ENCODE measurements around the gene RETN. TPM values are rescaled to one million over a fixed set of nuclear protein-coding genes. Genes with fewer than 3 reads are reported as not detected.
A peak's percentile ranks its signal among the peaks of the same experiment; 100 is the strongest.

Gene RETN
- total and polyA plus RNA-seq, 5 donors = 0.49 to 7.2 (median 1.2) TPM; not detected in 1

DNA sequence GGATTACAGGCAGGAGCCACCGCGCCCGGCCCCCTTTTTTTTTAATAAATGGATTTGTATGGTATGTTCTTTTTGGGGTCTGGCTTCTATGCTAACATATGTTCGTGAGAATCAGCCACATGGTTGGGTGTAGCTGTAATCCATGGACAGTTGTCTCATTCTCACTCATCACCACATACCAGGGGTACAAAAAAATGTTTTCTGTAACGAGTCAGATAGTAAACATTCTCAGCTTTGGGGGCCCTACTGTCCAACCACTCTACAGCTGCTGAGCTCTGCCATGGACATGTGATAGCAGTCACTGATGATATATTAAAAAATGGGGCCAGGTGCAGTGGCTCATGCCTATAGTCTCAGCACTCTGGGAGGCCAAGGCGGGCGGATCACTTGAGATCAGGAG lies 5.1 kb upstream of the RETN start:
- no peak for DNase-seq
- Histone ChIP-seq H3K4me3 (ENCODE audit: low read length) (no peak overlapping the region), H3K27me3 (ENCODE audit: control insufficient read depth, insufficient read depth) (no peaks in the 10 kb centered on the region), H3K4me1 (ENCODE audit: control insufficient read depth, insufficient read depth, low read length) (no peaks in the 10 kb centered on the region), H3K27ac (ENCODE audit: low read length) (no peak overlapping the region), H3K9me3 (ENCODE audit: control insufficient read depth, low read length) (no peaks in the 10 kb centered on the region)
- intact Hi-C loops (cut with DNase I) = no loop called here
- 61% methylated on average over 7 of the region's 7 CpGs for WGBS
- no peak for ATAC-seq

DNA sequence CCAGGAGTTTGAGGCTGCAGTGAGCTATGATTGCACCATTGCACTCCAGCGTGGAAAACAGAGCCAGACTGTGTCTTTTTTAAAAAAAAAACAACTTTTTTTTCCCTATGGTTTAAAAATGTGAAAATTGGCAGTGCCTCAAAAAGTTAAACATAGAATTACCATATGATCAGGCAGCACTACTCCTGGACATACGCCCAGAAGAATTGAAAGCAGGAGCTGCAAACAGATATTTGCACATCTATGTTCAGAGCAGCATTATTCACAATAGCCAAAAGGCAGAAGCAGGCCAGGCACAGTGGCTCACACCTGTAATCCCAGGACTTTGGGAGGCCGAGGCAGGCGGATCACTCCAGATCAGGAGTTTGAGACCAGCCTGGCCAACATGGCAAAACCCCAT lies 3.8 kb upstream of the RETN start:
- H3K27ac ChIP-seq (ENCODE audit: low read length) = no peak overlapping the region
- ATAC-seq (no peak), DNase-seq (no peak)
- 23% methylated on average over 4 of the region's 4 CpGs for WGBS
- H3K27me3 ChIP-seq (ENCODE audit: control insufficient read depth, insufficient read depth) = no peaks in the 10 kb centered on the region
- intact Hi-C loops (cut with DNase I) = no loop called here
- H3K9me3 ChIP-seq (ENCODE audit: control insufficient read depth, low read length) = no peaks in the 10 kb centered on the region
- H3K4me1 ChIP-seq (ENCODE audit: control insufficient read depth, insufficient read depth, low read length) = no peaks in the 10 kb centered on the region
- H3K4me3 ChIP-seq (ENCODE audit: low read length) = no peak overlapping the region

DNA sequence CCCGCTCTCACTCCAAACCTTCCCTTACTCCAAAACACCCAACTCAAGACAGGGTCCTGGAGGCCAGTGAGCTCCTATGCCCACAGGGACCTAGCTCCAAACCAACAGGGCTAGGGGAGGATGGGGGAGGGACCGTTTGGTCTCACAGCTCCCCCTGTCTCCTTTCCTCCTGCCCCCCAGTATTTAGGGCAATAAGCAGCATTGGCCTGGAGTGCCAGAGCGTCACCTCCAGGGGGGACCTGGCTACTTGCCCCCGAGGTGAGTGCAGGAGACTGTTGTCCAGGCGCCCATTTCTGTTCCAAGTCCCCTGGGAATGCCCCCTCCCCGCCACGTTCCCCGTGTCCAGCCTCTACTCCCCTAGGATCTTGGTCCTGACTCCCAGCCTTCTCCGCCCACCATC lies 792 bp downstream of the RETN start:
- Histone ChIP-seq H3K9me3 (ENCODE audit: control insufficient read depth, low read length) (no peaks in the 10 kb centered on the region), H3K4me1 (ENCODE audit: control insufficient read depth, insufficient read depth, low read length) (no peaks in the 10 kb centered on the region), H3K27me3 (ENCODE audit: control insufficient read depth, insufficient read depth) (no peaks in the 10 kb centered on the region), H3K27ac (ENCODE audit: low read length) (no peak overlapping the region), H3K4me3 (ENCODE audit: low read length) (no peak overlapping the region)
- DNase-seq (peak in 1 of 3 donors; percentile 17), ATAC-seq (no peak)
- 30% methylated on average over 9 of the region's 9 CpGs for WGBS
- intact Hi-C loops (cut with DNase I) = loop anchor here in 1 of 4 donors (10.0 kb wide), 1 partner anchor 135 kb away; no protein-coding TSS in a partner anchor

DNA sequence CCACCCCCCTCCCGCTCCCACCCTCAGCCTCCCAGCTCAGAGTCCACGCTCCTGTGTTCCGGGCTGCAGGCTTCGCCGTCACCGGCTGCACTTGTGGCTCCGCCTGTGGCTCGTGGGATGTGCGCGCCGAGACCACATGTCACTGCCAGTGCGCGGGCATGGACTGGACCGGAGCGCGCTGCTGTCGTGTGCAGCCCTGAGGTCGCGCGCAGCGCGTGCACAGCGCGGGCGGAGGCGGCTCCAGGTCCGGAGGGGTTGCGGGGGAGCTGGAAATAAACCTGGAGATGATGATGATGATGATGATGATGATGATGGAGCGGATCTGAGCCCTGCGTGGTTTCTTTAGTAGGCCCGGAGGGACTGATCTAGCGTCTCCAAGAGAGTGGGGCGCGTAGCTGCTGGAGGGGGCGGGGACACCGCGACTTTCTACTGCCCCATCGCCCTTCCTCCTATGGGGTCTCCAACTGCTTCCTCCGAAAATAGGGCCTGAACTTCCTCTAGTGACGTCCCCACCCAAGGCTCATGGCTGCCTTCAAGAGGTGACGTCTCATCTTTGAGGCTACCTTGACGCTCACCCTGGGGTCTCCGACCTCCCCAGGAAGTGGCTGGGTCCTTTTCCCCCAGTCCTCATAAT lies 1.4 kb downstream of the RETN start:
- DNase-seq = peak in 1 of 3 donors; percentile 44
- 3% methylated on average over 43 of the region's 43 CpGs for WGBS
- Histone ChIP-seq H3K4me3 (ENCODE audit: low read length) (no peak overlapping the region), H3K9me3 (ENCODE audit: control insufficient read depth, low read length) (no peaks in the 10 kb centered on the region), H3K27ac (ENCODE audit: low read length) (no peak overlapping the region), H3K4me1 (ENCODE audit: control insufficient read depth, insufficient read depth, low read length) (no peaks in the 10 kb centered on the region), H3K27me3 (ENCODE audit: control insufficient read depth, insufficient read depth) (no peaks in the 10 kb centered on the region)
- intact Hi-C loops (cut with DNase I) = loop anchor here in 1 of 4 donors (10.0 kb wide), 1 partner anchor 135 kb away; no protein-coding TSS in a partner anchor
- ATAC-seq = no peak

DNA sequence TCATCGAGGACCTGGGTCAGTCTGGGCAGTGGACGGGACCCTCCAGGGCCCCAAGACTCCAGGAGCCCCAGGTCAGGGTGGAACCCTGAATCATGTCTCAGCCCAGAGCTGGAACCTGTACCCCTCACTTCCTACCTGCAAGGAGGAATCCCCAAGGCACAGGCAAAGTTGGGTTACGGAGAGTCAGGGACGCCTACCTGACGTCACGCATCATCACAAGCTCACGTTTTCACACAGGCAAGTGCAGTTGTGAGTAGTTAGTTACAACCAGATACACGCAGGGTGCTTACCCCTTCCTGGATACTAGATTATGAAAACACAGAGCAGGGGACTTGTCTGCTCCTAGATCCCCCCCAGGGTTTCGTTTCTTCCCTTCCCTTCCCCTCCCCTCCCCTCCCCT lies 1.9 kb downstream of the RETN start:
- Histone ChIP-seq H3K4me1 (ENCODE audit: control insufficient read depth, insufficient read depth, low read length) (no peaks in the 10 kb centered on the region), H3K27ac (ENCODE audit: low read length) (no peak overlapping the region), H3K27me3 (ENCODE audit: control insufficient read depth, insufficient read depth) (no peaks in the 10 kb centered on the region), H3K4me3 (ENCODE audit: low read length) (no peak overlapping the region), H3K9me3 (ENCODE audit: control insufficient read depth, low read length) (no peaks in the 10 kb centered on the region)
- 37% methylated on average over 9 of the region's 9 CpGs for WGBS
- no peak for ATAC-seq
- intact Hi-C loops (cut with DNase I) = loop anchor here in 1 of 4 donors (10.0 kb wide), 1 partner anchor 134 kb away; no protein-coding TSS in a partner anchor
- no peak for DNase-seq

DNA sequence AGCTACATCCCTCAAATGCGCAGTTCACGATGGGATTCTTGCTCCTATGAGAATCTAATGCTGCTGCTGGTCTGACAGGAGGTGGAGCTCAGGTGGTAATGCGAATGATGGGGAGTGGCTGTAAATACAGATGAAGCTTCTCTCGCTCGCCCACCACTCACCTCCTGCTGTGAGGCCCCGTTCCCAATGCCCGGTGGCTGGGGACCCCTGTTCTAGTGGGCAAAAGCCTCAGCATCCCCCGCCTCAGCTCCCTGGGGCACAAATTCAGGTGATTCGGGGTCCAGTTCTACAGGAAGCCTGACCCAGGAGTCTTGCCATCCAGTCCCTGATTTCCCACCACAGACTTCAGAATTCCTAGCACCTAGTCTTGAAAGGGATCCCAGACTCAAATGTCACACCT lies 3.7 kb downstream of the RETN start:
- ATAC-seq = no peak
- intact Hi-C loops (cut with DNase I) = loop anchor here in 1 of 4 donors (10.0 kb wide), 1 partner anchor 132 kb away; no protein-coding TSS in a partner anchor
- no peaks in the 10 kb centered on the region for H3K27me3 ChIP-seq (ENCODE audit: control insufficient read depth, insufficient read depth)

DNA sequence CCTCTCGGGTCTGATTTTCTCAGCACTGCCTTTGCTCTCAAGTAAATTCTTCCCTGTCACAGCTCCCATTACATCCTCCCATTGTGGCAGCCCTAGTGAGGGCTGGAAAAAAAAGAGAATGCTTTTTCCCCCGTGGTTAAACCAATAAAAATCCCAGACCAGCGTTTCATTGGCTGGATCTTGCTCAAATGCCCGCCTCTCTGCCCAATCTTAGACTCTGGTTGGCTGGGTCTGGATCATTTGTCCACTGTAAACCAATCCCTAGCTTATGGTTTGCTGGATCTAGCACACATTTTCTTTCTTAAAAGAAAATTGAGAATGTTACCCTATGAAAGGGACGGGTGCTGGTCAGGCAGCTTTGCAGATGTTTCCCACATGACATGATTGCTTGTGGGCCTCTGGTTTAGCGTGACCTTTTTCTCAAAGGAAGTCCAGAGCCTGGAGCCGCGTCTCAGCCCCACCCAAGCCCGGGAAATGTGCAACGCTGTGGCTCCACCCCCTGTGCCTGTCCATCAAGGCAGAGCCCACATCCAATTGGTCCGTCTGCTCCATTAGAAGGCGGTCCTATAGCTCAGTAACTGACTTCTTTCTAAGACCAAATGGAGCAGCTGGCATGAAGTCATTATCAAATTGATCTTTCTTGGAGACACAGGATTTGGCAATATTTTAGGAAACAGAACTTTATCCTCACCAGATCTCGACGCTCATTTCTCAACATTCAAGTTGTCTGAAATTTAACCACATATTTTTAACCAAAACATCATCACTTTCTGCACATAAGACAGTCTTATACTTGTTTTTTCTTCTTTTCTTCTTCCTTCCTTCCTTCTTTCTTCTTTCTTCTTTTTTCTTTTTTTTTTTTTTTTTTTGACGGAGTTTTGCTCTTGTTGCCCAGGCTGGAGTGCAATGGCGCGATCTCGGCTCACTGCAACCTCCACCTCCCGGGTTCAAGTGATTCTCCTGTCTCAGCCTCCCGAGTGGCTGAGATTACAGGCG lies 5.5 kb downstream of the RETN start:
- DNase-seq (peak; percentile 65 to 87 (median 83)), ATAC-seq (peak; percentile 57 to 93)
- H3K27me3 ChIP-seq (ENCODE audit: control insufficient read depth, insufficient read depth) = no peaks in the 10 kb centered on the region
- intact Hi-C loops (cut with DNase I) = loop anchor here in 2 of 4 donors (5.0 to 10.0 kb wide), 2 partner anchors 107 to 130 kb away; no protein-coding TSS in a partner anchor
- H3K27ac ChIP-seq (ENCODE audit: low read length) = no peak overlapping the region
- H3K4me1 ChIP-seq (ENCODE audit: control insufficient read depth, insufficient read depth, low read length) = no peaks in the 10 kb centered on the region
- H3K9me3 ChIP-seq (ENCODE audit: control insufficient read depth, low read length) = no peaks in the 10 kb centered on the region
- 56% methylated on average over 20 of the region's 21 CpGs for WGBS
- no peak overlapping the region for H3K4me3 ChIP-seq (ENCODE audit: low read length)

More for the DNA sequence above, 3.7 kb downstream of the RETN start:
- WGBS = 48% methylated on average over 9 of the region's 9 CpGs
- no peak for DNase-seq
- no peaks in the 10 kb centered on the region for H3K4me1 ChIP-seq (ENCODE audit: control insufficient read depth, insufficient read depth, low read length)
- no peak overlapping the region for H3K27ac ChIP-seq (ENCODE audit: low read length)
- no peaks in the 10 kb centered on the region for H3K9me3 ChIP-seq (ENCODE audit: control insufficient read depth, low read length)
- H3K4me3 ChIP-seq (ENCODE audit: low read length) = no peak overlapping the region

DNA sequence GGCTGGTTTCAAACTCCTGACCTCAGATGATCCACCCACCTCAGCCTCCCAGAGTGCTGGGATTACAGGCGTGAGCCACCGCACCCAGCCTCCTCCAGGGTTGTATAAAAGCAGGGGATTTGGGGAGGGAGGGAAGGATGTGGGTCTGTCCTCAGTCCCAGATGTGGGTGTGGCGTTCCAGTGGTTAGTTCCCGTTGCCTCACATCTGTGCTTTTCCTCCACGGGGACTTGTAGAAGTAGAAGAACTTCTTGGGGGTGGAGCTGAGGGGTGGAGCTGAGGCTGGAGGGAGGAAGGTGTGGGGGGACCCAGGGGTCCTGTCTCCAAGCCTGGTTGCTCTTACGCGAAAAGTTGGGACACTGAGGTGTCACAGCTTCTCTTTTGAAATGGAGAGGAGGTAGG lies 7.5 kb downstream of the RETN start:
- Histone ChIP-seq H3K9me3 (ENCODE audit: control insufficient read depth, low read length) (no peaks in the 10 kb centered on the region), H3K4me1 (ENCODE audit: control insufficient read depth, insufficient read depth, low read length) (no peaks in the 10 kb centered on the region), H3K4me3 (ENCODE audit: low read length) (no peak overlapping the region), H3K27ac (ENCODE audit: low read length) (no peak overlapping the region), H3K27me3 (ENCODE audit: control insufficient read depth, insufficient read depth) (no peaks in the 10 kb centered on the region)
- peak in 1 of 3 donors; percentile 28 for DNase-seq
- WGBS = 45% methylated on average over 7 of the region's 7 CpGs
- intact Hi-C loops (cut with DNase I) = loop anchor here in 2 of 4 donors (5.0 to 10.0 kb wide), 2 partner anchors 109 to 128 kb away; no protein-coding TSS in a partner anchor
- no peak for ATAC-seq

DNA sequence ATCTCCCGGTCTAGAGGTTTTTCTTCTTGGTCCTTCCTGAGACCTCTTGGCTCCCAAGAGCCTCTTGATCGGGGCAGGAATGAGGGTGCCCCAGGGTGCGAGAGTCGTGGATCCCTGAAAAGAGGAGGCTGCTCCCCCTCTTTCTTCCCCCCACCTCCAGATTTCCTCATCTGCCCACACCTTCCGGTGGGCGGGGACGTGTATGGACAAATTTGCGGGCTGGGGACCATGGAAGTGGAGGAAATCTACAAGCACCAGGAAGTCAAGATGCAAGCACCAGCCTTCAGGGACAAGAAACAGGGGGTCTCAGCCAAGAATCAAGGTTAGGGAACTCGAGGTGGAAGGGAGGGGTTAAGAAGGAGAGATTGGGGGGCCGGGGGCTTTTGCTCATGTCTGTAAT lies 8.0 kb downstream of the RETN start, which contains the start of gene MCEMP1:
Gene MCEMP1, plus strand, starts transcription at position 237 of the 400 bp plus-strand sequence. Its CDS starts 31 bp downstream, at position 268.
- H3K9me3 ChIP-seq (ENCODE audit: control insufficient read depth, low read length) = no peaks in the 10 kb centered on the region

DNA sequence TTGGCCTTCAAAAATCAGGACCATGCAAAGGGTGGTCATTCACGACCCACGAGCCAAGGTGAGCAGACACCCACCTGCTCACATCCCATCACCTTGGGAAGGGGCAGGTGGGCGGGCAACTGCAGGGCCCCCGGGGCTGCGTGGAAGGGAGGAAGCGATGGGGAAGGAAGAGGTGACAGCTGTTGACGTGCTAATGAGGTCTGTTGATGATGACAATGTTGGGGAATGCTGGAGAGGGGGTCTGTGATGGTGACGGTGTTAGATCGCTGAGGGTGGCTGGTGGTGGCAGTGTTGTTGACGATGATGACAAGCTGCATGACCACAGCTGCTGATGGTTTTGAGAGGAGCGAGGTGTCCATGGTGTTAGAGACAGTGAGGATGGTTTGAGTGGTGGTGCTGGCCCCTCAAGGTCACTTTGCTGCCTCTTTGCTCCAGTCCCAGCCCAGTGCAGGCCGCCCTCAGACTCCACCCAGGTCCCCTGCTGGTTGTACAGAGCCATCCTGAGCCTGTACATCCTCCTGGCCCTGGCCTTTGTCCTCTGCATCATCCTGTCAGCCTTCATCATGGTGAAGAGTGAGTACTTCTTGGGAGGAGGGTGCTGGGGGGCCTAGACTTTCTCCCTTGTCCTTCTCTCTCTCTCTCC lies 8.9 kb downstream of the RETN start:
- Histone ChIP-seq H3K4me1 (ENCODE audit: control insufficient read depth, insufficient read depth, low read length) (no peaks in the 10 kb centered on the region), H3K27me3 (ENCODE audit: control insufficient read depth, insufficient read depth) (no peaks in the 10 kb centered on the region), H3K27ac (ENCODE audit: low read length) (no peak overlapping the region), H3K4me3 (ENCODE audit: low read length) (no peak overlapping the region), H3K9me3 (ENCODE audit: control insufficient read depth, low read length) (no peaks in the 10 kb centered on the region)
- ATAC-seq = no peak
- DNase-seq = no peak
- intact Hi-C loops (cut with DNase I) = loop anchor here in 2 of 4 donors (5.0 to 10.0 kb wide), 2 partner anchors 110 to 127 kb away; no protein-coding TSS in a partner anchor
- 23% methylated on average over 12 of the region's 12 CpGs for WGBS

More for the DNA sequence above, 8.0 kb downstream of the RETN start, which contains the start of gene MCEMP1:
- intact Hi-C loops (cut with DNase I) = loop anchor here in 2 of 4 donors (5.0 to 10.0 kb wide), 2 partner anchors 110 to 128 kb away; no protein-coding TSS in a partner anchor
- 43% methylated on average over 10 of the region's 10 CpGs for WGBS
- no peak for ATAC-seq
- Histone ChIP-seq H3K4me1 (ENCODE audit: control insufficient read depth, insufficient read depth, low read length) (no peaks in the 10 kb centered on the region), H3K4me3 (ENCODE audit: low read length) (no peak within 1 kb of the TSS), H3K27me3 (ENCODE audit: control insufficient read depth, insufficient read depth) (no peaks in the 10 kb centered on the region), H3K27ac (ENCODE audit: low read length) (no peak within 1 kb of the TSS)
- DNase-seq = peak in 2 of 3 donors; percentile 29 to 68

All from right cardiac atrium (tissue), 5 donors.